NT2/D1 (cell line): ENCODE measurements around the gene SLC36A2.

Experiments
- DNase-seq: peaks from one replicate; pipeline ENCODE4 v3.0.0-alpha.2; 2011; ENCODE audit warnings: low read depth, low spot score
- H3K27me3 ChIP-seq: 2 replicates; pipeline ENCODE4 v1.6.0; 2011; ENCODE audit warnings: mild to moderate bottlenecking; ENCODE audit not compliant: insufficient read length, insufficient read depth
- H3K36me3 ChIP-seq: 2 replicates; pipeline ENCODE4 v1.6.1; 2011; ENCODE audit warnings: mild to moderate bottlenecking, low read length, mixed read lengths; ENCODE audit not compliant: insufficient read depth, insufficient read length
- H3K4me1 ChIP-seq: 2 replicates; pipeline ENCODE4 v1.5.1; 2011; ENCODE audit not compliant: insufficient read depth, insufficient read length
- H3K4me3 ChIP-seq: 2 replicates; pipeline ENCODE4 v1.5.1; 2011; ENCODE audit warnings: low read depth; ENCODE audit not compliant: insufficient read length
- H3K9ac ChIP-seq: 2 replicates; pipeline ENCODE4 v1.6.0; 2011; ENCODE audit warnings: low read depth; ENCODE audit not compliant: insufficient read length
- H3K9me3 ChIP-seq: 2 replicates; pipeline ENCODE4 v1.5.1; 2011; ENCODE audit warnings: mild to moderate bottlenecking, low read length; ENCODE audit not compliant: insufficient read depth
- SUZ12 ChIP-seq: IDR thresholded peaks from 2 replicates; pipeline ENCODE4 v1.6.1; 2011; ENCODE audit not compliant: insufficient read length, insufficient read depth; ENCODE audit errors: extremely low read depth
- YY1 ChIP-seq: IDR thresholded peaks from 2 replicates; pipeline ENCODE4 v1.6.1; 2011; ENCODE audit not compliant: insufficient read length, insufficient read depth
- ZNF274 ChIP-seq: IDR thresholded peaks from 2 replicates; pipeline ENCODE4 v1.6.1; 2011; ENCODE audit warnings: mild to moderate bottlenecking, low read depth, low read length

Gene SLC36A2

GRCh38 chr5:151271336-151271735, 76.0 kb downstream of the SLC36A2 start:
- no peak overlapping the region for H3K9ac ChIP-seq
- TF ChIP-seq ZNF274 (no peak), YY1 (no peak), SUZ12 (no peak)
- H3K36me3 ChIP-seq = peaks cover 13% of the 10 kb centered on the region

GRCh38 chr5:151270599-151270998, 76.8 kb downstream of the SLC36A2 start:
- H3K36me3 ChIP-seq = peaks cover 13% of the 10 kb centered on the region
- no peak for DNase-seq
- TF ChIP-seq SUZ12 = no peak
- TF ChIP-seq YY1 = no peak
- TF ChIP-seq ZNF274 = no peak

More at GRCh38 chr5:151271336-151271735, 76.0 kb downstream of the SLC36A2 start:
- H3K4me1 ChIP-seq = no peaks in the 10 kb centered on the region
- H3K27me3 ChIP-seq = no peaks in the 10 kb centered on the region
- H3K4me3 ChIP-seq = no peak overlapping the region
- no peak for DNase-seq
- H3K9me3 ChIP-seq = no peaks in the 10 kb centered on the region

GRCh38 chr5:151267491-151268260, 79.7 kb downstream of the SLC36A2 start:
- TF ChIP-seq SUZ12 (no peak), ZNF274 (no peak)
- no peak overlapping the region for H3K9ac ChIP-seq
- H3K4me1 ChIP-seq = peaks cover 7% of the 10 kb centered on the region
- no peak for DNase-seq
- H3K36me3 ChIP-seq = peaks cover 14% of the 10 kb centered on the region
- no peak overlapping the region for H3K4me3 ChIP-seq
- no peaks in the 10 kb centered on the region for H3K9me3 ChIP-seq
- no peaks in the 10 kb centered on the region for H3K27me3 ChIP-seq

More at GRCh38 chr5:151270599-151270998, 76.8 kb downstream of the SLC36A2 start:
- Histone ChIP-seq H3K4me1 (no peaks in the 10 kb centered on the region), H3K27me3 (no peaks in the 10 kb centered on the region), H3K9me3 (no peaks in the 10 kb centered on the region), H3K4me3 (no peak overlapping the region), H3K9ac (no peak overlapping the region)
